ENCODE results near the gene B3GLCT.

DNA sequence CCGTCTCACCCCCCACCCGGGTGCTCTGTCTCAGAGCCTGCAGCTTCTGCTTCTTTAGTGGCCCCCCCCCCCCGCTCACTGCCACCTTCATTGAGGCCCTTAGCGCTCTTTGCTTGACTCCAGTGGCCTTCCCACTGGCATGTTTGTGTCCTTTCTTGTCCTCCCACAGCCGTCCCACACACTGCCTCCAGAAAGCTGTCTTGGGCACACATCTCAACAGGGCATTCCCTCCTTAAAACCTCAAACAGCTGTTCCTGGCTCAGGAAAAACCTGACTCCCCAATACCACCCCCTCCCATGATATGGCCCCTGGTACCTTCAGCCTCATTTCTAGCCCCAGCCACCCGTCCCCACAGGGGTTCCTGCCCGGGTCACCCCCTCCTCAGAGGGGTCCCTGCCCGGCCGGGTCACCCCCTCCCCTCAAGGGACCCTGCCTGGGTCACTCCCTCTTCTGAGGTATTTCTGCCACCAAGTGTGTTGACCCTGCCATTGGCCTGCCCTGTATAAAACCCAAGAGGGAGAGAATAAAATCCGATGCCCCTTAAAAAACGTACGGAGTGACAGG is 8.9 kb downstream of the B3GLCT start:
- TF ChIP-seq ZNF274 (IDR thresholded peaks at IDR 0.05; ENCODE audit: low read depth, low read length) (no peak), EZH2 (IDR thresholded peaks at IDR 0.05) (no peak), POLR2A (IDR thresholded peaks at IDR 0.05; ENCODE audit: borderline replicate concordance, extremely low read depth, insufficient read depth, insufficient read length) (no peak), SIN3A (IDR thresholded peaks at IDR 0.05; ENCODE audit: low read depth) (no peak), SRF (IDR thresholded peaks at IDR 0.05; ENCODE audit: low read depth) (no peak)
- TF ChIP-seq, protein P1, sequence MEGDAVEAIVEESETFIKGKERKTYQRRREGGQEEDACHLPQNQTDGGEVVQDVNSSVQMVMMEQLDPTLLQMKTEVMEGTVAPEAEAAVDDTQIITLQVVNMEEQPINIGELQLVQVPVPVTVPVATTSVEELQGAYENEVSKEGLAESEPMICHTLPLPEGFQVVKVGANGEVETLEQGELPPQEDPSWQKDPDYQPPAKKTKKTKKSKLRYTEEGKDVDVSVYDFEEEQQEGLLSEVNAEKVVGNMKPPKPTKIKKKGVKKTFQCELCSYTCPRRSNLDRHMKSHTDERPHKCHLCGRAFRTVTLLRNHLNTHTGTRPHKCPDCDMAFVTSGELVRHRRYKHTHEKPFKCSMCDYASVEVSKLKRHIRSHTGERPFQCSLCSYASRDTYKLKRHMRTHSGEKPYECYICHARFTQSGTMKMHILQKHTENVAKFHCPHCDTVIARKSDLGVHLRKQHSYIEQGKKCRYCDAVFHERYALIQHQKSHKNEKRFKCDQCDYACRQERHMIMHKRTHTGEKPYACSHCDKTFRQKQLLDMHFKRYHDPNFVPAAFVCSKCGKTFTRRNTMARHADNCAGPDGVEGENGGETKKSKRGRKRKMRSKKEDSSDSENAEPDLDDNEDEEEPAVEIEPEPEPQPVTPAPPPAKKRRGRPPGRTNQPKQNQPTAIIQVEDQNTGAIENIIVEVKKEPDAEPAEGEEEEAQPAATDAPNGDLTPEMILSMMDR (IDR thresholded peaks at IDR 0.05 in 2 of 3, conservative IDR thresholded peaks at IDR 0.05 in 1 of 3; ENCODE audit: borderline replicate concordance in 1 of 3, insufficient read depth in 1 of 3, low read depth in 2 of 3, low read length in 2 of 3): no peak

Data from HCT116 (cell line).